ENCODE results near the gene SMC1A.

Gene SMC1A

DNA sequence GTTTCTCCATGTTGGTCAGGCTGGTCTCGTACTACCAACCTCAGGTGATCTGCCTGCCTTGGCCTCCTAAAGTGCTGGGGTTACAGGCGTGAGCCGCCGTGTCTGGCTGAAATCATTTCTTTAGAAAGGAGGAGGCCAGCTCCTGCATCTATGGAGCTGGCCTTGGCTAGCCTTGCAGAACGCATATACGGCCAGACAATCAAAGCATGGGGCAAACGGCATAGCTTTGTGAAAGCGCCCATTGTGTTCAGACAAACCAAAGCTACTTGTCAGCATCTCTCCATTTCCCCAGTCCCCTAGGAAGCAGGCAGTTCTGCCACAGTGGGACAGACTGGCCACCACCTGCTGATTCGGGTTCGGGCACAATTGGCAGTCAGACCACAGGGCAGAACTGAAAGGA is 92.1 kb downstream of the SMC1A start:
- Mint-ChIP-seq H3K4me1 (no peaks in the 10 kb centered on the region), H3K4me3 (no peak overlapping the region)

DNA sequence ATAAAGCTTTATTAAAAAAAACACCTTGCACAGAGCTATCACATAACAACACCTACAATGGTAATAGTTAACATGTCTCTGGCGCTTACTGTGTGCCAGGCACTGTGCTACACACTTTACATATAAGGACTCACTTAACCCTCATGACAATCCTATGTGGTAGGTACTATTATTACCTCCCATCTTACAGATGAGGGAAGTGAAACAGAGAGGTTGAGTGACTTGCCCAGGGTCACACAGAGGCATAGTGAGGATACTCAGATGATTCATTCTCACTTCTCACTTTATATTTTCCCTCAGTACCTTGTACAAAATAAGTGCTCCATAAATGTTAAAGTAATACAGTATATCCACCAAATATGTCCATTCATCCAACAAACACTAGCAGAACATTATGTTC is 97.7 kb downstream of the SMC1A start:
- H3K27ac Mint-ChIP-seq: no peak overlapping the region
- H3K27me3 Mint-ChIP-seq: peaks cover 19% of the 10 kb centered on the region

More for the DNA sequence above, 92.1 kb downstream of the SMC1A start:
- Mint-ChIP-seq H3K36me3 (no peaks in the 10 kb centered on the region), H3K27me3 (peaks cover 8% of the 10 kb centered on the region), H3K9me3 (no peaks in the 10 kb centered on the region), H3K27ac (no peak overlapping the region)

More for the DNA sequence above, 97.7 kb downstream of the SMC1A start:
- no peaks in the 10 kb centered on the region for H3K36me3 Mint-ChIP-seq
- no peak overlapping the region for H3K4me3 Mint-ChIP-seq
- peaks cover 13% of the 10 kb centered on the region for H3K4me1 Mint-ChIP-seq
- no peaks in the 10 kb centered on the region for H3K9me3 Mint-ChIP-seq
